Measurements from ENCODE around the gene CLP1. TPM values are rescaled to one million over a fixed set of nuclear protein-coding genes. Genes with fewer than 3 reads are reported as not detected.
A peak's percentile ranks its signal among the peaks of the same experiment; 100 is the strongest.

CLP1 gene
- total RNA-seq, 1 experiment from 2014 or later: 35.5 TPM

DNA sequence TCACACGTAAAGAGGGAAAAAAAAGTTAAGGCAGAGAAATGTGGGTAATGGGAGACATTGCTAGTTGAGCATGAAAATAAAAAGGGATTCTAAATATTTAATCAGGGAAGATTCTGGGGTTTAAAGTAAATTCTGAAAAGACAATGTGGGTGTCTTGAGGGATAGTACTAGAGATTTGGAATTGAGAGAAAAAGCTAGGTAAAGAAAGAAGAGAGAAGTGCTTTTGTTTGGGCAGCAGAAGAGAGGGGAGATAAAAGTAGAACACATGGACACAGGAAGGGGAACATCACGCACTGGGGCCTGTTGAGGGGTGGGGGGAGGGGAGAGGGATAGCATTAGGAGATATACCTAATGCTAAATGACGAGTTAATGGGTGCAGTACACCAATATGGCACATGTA lies 4.4 kb upstream of the CLP1 start:
- H4K8ac ChIP-seq (replicated peaks; ENCODE audit: insufficient read length, low read depth, low read length): no peak overlapping the region
- Mint-ChIP-seq H3K4me3 (peak overlapping the region in 1 of 2 experiments; percentile 17; a peak in 2 of 5 replicates), H3K27ac (peak overlapping the region in 1 of 3 experiments; percentile 17; a peak in 1 of 7 replicates), H3K27me3 (ENCODE audit: low read depth) (peaks cover 52% of the 10 kb centered on the region), H3K36me3 (ENCODE audit: insufficient read depth in 1 of 3, low read depth in 3 of 3) (peaks cover 0 to 6% (median 0%) of the 10 kb centered on the region in 3 experiments; a peak in 2 of 7 replicates), H3K4me1 (peaks cover 39 to 63% of the 10 kb centered on the region in 2 experiments), H3K9me3 (no peaks in the 10 kb centered on the region; a peak in 1 of 5 replicates)
- H2BK5ac ChIP-seq (ENCODE audit: insufficient read length, low read length): no peak overlapping the region
- no peak overlapping the region for H3T11ph ChIP-seq (ENCODE audit: low read length)
- no peaks in the 10 kb centered on the region; the same call in 1 of the 2 replicates for H3K27me3 ChIP-seq (ENCODE audit: insufficient read depth, low read length)
- H3K27ac ChIP-seq (ENCODE audit: insufficient read length, low read depth, low read length): no peak overlapping the region
- no peak overlapping the region for H3K18ac ChIP-seq (ENCODE audit: insufficient read length, low read depth, low read length)
- no peak for DNase-seq
- H3K56ac ChIP-seq (ENCODE audit: insufficient read length, low read depth, low read length): no peak overlapping the region
- H3K4me1 ChIP-seq (ENCODE audit: insufficient read depth, low read length): peaks cover 5% of the 10 kb centered on the region; the same call in 1 of the 2 replicates
- H2BK15ac ChIP-seq (ENCODE audit: low read depth, low read length): no peak overlapping the region
- no peak for TF ChIP-seq CTCF (conservative IDR thresholded peaks at IDR 0.05)
- no peak overlapping the region for H3K4ac ChIP-seq (ENCODE audit: low read depth, low read length)
- H2AFZ ChIP-seq (ENCODE audit: low read length): no peak overlapping the region
- no peaks in the 10 kb centered on the region for H4K20me1 ChIP-seq (ENCODE audit: control insufficient read depth, insufficient read depth, insufficient read length)
- H3K79me1 ChIP-seq (ENCODE audit: insufficient read depth, low read depth, low read length, poor library complexity, severe bottlenecking): no peaks in the 10 kb centered on the region
- H3K9ac ChIP-seq (ENCODE audit: extremely low read depth, insufficient read length, low read length): no peak overlapping the region
- H4K91ac ChIP-seq (ENCODE audit: insufficient read length, low read depth, low read length): no peak overlapping the region
- H3K79me2 ChIP-seq (ENCODE audit: insufficient read depth, low read length): peaks cover 4% of the 10 kb centered on the region; the same call in 1 of the 2 replicates
- H3K14ac ChIP-seq (ENCODE audit: insufficient read depth, low read length): no peak overlapping the region
- no CpG with 5 or more reads among the region's 3 CpGs for WGBS (ENCODE audit: extremely low coverage, insufficient read length, low lambda C conversion rate)
- no peak overlapping the region for H4K5ac ChIP-seq (ENCODE audit: insufficient read length, low read depth, low read length)
- no peak overlapping the region for H2AK5ac ChIP-seq (ENCODE audit: insufficient read length, low read length)
- no peak overlapping the region for H2BK20ac ChIP-seq (ENCODE audit: low read depth, low read length, poor library complexity, severe bottlenecking)
- no peak overlapping the region for H3K23ac ChIP-seq (ENCODE audit: insufficient read length, low read depth, low read length)
- no peaks in the 10 kb centered on the region for H3K9me3 ChIP-seq (ENCODE audit: control insufficient read depth, low read depth, low read length)
- H2BK120ac ChIP-seq (ENCODE audit: low read depth, low read length, poor library complexity, severe bottlenecking): no peak overlapping the region
- no peak overlapping the region for H3K4me2 ChIP-seq (ENCODE audit: insufficient read depth, insufficient read length, low read length)
- H3K23me2 ChIP-seq (ENCODE audit: insufficient read length, low read depth, low read length, poor library complexity, severe bottlenecking): peaks cover 21% of the 10 kb centered on the region
- H2BK12ac ChIP-seq (ENCODE audit: insufficient read length, low read depth, low read length): no peak overlapping the region
